ENCODE measurements around the gene ALKBH8. TPM values are rescaled to one million over a fixed set of nuclear protein-coding genes. Genes with fewer than 3 reads are reported as not detected.
A peak's percentile ranks its signal among the peaks of the same experiment; 100 is the strongest.

Gene ALKBH8
- total RNA-seq, 4 donors from 2014 or later: 7.4 to 11.6 (median 10.9) TPM

DNA sequence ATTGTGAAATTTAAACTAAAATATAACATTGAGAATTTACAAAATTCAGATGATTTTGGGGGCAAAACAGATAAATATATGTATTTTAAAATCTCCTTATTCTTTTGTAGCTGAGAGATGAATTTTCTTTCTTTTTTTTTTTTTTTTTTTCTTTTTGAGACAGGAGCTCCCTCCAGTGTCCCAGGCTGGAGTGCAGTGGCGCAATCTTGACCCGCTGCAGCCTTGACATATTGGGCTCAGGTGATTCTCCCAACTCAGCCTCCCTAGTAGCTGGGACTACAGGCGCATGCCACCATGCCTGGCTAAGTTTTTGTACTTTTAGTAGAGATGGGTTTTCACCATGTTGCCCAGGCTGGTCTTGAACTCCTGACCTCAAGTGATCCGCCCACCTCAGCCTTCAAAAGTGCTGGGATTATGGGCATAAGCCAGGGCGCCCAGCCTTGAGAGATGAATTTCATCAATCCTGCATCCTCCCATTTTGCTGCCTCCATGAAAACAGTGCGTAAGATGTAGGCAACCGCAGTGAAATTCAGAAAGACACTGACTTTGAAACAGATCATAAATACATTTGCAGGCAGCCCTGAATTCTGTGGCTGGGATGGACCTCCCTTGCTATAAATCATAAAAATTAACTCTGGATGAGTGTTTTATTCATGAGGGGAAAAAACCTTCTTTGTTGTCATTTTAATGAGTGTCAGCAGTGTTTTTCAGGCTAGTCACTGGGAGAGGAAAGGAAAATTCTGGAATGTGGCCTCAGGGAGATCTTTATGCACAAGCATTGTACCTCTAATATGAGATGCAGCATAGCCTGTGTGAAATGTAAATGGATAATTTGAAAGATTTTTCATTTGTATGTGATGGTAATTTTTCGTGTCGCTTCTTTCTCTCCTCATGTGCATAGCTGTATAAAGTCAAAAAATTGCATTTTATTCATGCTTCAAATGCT lies 39.8 kb upstream of the ALKBH8 start:
- Histone ChIP-seq H3K27ac (no peak overlapping the region), H3K4me3 (replicated peaks in 1 of 3) (no peak overlapping the region), H3K27me3 (peaks cover 3% of the 10 kb centered on the region), H3K9me3 (no peaks in the 10 kb centered on the region), H3K4me1 (no peaks in the 10 kb centered on the region), H3K36me3 (no peaks in the 10 kb centered on the region)
- TF ChIP-seq, protein P1, sequence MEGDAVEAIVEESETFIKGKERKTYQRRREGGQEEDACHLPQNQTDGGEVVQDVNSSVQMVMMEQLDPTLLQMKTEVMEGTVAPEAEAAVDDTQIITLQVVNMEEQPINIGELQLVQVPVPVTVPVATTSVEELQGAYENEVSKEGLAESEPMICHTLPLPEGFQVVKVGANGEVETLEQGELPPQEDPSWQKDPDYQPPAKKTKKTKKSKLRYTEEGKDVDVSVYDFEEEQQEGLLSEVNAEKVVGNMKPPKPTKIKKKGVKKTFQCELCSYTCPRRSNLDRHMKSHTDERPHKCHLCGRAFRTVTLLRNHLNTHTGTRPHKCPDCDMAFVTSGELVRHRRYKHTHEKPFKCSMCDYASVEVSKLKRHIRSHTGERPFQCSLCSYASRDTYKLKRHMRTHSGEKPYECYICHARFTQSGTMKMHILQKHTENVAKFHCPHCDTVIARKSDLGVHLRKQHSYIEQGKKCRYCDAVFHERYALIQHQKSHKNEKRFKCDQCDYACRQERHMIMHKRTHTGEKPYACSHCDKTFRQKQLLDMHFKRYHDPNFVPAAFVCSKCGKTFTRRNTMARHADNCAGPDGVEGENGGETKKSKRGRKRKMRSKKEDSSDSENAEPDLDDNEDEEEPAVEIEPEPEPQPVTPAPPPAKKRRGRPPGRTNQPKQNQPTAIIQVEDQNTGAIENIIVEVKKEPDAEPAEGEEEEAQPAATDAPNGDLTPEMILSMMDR (IDR thresholded peaks at IDR 0.05): no peak
- no peak for TF ChIP-seq POLR2A (IDR thresholded peaks at IDR 0.05)
- intact Hi-C loops (cut with DNase I): no loop called here
- DNase-seq: no peak
- WGBS, 2 donors: 95% methylated on average over 9 of the region's 9 CpGs

DNA sequence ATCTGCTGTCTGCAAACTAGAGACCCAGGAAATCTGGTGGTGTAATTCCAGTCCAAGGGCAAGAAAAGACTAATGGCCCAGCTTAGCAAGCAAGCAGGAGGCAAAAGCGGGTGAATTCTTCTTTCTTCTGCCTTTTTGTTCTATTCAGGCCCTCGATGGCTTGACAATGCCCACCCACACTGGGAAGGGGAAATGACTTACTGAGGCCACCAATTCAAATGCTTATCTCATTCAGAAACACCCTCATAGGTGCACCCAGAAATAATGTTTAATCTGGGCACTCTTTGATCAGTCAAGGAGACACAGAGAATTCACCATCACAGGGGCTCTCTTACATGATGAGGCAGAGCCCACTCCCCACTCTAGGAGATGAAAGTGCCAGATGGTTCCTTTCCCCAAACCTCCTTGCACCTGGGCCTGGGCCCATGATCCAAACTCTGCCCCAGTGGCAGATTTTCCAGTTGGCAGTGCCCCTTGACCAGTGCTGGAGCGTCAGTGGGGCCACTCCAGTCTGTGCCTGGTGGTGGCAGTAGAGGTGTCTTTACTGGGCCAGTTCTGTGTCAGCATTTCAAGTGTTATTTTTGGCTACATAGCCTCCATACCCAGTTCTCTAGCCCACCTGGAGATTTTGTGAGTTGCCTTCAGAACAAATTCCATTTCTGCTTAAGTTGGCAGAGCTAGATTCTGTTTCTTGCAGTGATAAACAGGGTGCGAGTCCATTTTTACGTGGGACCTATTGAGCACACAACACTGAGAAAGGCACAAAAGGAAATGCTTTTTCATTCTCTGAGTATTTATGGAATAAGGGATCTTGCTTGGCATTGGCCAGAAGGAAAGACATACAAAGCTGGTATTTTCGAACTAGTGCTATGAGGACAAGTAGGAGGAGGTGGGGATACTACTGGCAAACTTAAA lies 32.9 kb upstream of the ALKBH8 start:
- 60% methylated on average over 6 of the region's 6 CpGs for WGBS, 2 donors
- H3K27ac ChIP-seq: no peak overlapping the region

DNA sequence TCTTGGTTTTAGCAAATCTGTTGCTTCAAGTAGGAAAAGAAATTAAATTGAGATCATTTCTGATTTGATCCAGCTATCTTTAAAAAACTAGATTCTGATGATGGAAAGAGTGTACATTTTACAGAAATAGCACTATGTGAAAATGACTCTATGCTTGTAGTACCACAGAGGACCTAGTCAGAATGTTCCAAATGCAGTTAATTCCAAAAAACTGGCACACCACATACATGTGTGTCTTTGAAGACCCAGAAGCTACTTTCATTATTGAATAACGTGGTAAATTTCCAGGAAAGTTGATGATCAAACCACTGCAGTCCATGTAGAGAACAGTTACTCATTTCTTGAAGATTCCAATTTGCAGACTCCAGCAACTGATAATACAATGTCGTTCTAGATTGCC lies 29.2 kb upstream of the ALKBH8 start:
- peaks cover 8 to 16% of the 10 kb centered on the region in 2 donors for H3K4me1 ChIP-seq
- no peak overlapping the region for H3K27ac ChIP-seq
- no peak for DNase-seq
- no peak for TF ChIP-seq POLR2A (IDR thresholded peaks at IDR 0.05)
- TF ChIP-seq, protein P1 (IDR thresholded peaks at IDR 0.05): no peak
- 76% methylated on average over 2 of the region's 2 CpGs for WGBS, 2 donors
- H3K36me3 ChIP-seq: no peaks in the 10 kb centered on the region
- no peak overlapping the region for H3K4me3 ChIP-seq (replicated peaks in 1 of 3)
- intact Hi-C loops (cut with DNase I): no loop called here
- no peaks in the 10 kb centered on the region for H3K9me3 ChIP-seq
- H3K27me3 ChIP-seq: no peaks in the 10 kb centered on the region

More for the DNA sequence above, 32.9 kb upstream of the ALKBH8 start:
- H3K27me3 ChIP-seq: no peaks in the 10 kb centered on the region
- no peaks in the 10 kb centered on the region for H3K4me1 ChIP-seq
- no peak overlapping the region for H3K4me3 ChIP-seq (replicated peaks in 1 of 3)
- intact Hi-C loops (cut with DNase I): no loop called here
- DNase-seq: peak; percentile 17 to 32
- H3K9me3 ChIP-seq: no peaks in the 10 kb centered on the region
- no peaks in the 10 kb centered on the region for H3K36me3 ChIP-seq
- no peak for TF ChIP-seq POLR2A (IDR thresholded peaks at IDR 0.05)
- TF ChIP-seq, protein P1 (IDR thresholded peaks at IDR 0.05): peak in 1 of 6 experiments; percentile 33

DNA sequence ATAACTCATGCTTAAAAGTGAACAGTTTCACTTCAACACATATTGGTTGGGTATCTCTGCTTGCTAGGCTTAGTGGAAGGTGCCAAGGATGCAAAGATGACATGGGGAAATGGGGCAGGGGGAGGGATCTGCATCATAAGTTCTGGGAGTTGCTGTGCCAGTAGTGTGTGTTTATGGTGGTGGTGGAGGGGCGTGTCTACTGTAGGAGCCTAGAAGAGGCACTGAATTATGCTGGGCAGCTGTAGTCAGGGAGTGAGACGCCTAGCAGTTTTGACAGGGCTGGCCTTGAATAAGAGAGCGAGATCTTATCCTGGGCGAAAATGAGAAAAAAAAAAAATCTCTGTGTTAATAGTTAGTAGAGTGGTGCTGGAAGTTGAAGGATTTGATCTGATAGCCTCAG lies 28.4 kb upstream of the ALKBH8 start:
- WGBS, 2 donors: 32 to 48% methylated on average over 4 of the region's 4 CpGs
- no peak for DNase-seq
- H3K4me3 ChIP-seq (replicated peaks in 1 of 3): no peak overlapping the region
- no peaks in the 10 kb centered on the region for H3K36me3 ChIP-seq
- no peak overlapping the region for H3K27ac ChIP-seq
- H3K4me1 ChIP-seq: peaks cover 8 to 17% of the 10 kb centered on the region in 2 donors
- H3K27me3 ChIP-seq: no peaks in the 10 kb centered on the region
- H3K9me3 ChIP-seq: no peaks in the 10 kb centered on the region
- TF ChIP-seq, protein P1 (IDR thresholded peaks at IDR 0.05): no peak
- no peak for TF ChIP-seq POLR2A (IDR thresholded peaks at IDR 0.05)
- intact Hi-C loops (cut with DNase I): no loop called here

Data from thyroid gland (tissue), 4 donors.